ENCODE measurements around the gene COBLL1. TPM values are rescaled to one million over a fixed set of nuclear protein-coding genes. Genes with fewer than 3 reads are reported as not detected.

The COBLL1 gene
- total RNA-seq, 1 experiment from 2014 or later: 4.6 TPM

GRCh38 chr2:164803776-164804466 is 37.7 kb downstream of the COBLL1 start:
- in situ Hi-C loops (cut with HindIII; ENCODE audit: low pct_unique_long_range_greater_than_20kb, low sequenced_read_pairs): no loop called here
- no peak for DNase-seq (ENCODE audit: low read depth, low spot score)

DNA sequence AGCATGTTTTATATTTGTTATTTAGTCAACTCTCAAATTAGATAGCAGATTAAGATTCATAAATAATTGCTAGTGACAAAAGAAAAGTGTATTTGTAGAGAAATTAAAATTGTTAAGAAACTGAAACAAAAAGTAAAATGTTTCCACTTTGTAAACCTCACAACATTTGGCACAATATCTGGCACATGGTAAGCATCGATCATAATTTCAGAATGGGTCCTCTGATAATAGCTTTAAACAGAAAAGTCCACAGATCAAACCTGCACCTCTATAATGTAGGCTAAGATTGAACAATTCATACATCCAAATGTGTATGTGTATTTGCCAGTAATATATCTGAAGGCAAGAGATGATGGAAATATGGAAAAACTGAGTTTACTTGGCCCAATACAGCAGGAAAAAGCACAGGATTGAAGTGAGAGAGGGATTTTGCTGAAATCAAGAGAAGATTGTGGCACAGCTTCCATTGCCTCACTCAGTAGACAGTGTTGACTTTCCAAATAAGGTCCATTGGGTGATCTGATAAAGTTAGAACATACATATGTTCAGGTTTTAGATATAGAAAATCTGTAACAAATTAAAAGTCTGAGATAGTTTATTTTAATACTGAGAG is 39.4 kb downstream of the COBLL1 start:
- in situ Hi-C loops (cut with HindIII; ENCODE audit: low pct_unique_long_range_greater_than_20kb, low sequenced_read_pairs): no loop called here
- no peak for DNase-seq (ENCODE audit: low read depth, low spot score)

DNA sequence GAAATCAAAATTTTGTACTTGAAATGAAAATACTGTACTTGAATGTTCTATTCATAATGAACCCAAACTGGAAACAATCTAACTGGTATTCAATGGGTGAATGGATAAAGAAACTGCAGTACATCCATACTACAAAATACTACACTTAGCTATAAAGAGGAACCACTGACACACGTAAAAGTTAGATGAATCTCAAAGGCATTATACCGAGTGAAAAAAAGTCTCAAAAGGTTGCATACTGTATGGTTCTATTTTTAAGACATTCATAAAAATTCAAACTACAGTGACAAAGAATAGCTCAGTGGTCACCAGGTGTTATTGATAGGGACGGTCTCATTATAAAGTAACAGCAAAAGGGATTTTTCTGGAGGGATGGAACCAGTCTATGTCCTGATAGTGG is 41.1 kb downstream of the COBLL1 start:
- in situ Hi-C loops (cut with HindIII; ENCODE audit: low pct_unique_long_range_greater_than_20kb, low sequenced_read_pairs): no loop called here
- no peak for DNase-seq (ENCODE audit: low read depth, low spot score)

DNA sequence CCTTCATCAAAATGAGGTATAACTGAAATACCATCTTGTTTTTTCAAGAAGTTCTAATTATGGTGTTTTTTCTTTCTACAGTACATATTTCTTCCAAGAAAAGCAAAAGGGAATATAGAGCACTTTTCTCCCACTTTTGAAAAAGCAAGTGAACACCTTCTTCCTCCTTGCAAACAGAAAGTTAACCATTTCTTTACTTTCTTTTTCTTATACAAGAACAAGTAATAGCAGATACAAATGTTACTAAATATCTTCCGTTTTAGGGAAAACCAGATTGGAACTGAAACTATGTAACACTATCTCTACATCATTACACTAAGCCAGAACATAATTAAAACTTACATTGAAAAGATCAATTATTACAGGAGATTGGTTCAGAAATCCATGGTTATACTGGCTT is 44.0 kb downstream of the COBLL1 start:
- in situ Hi-C loops (cut with HindIII; ENCODE audit: low pct_unique_long_range_greater_than_20kb, low sequenced_read_pairs): no loop called here
- DNase-seq (ENCODE audit: low read depth, low spot score): no peak

- DNase-seq (ENCODE audit: low read depth, low spot score): no peak
- in situ Hi-C loops (cut with HindIII; ENCODE audit: low pct_unique_long_range_greater_than_20kb, low sequenced_read_pairs): no loop called here
Measured at GRCh38 chr2:164796999-164797398, 44.6 kb downstream of the COBLL1 start.

- no peak for DNase-seq (ENCODE audit: low read depth, low spot score)
- in situ Hi-C loops (cut with HindIII; ENCODE audit: low pct_unique_long_range_greater_than_20kb, low sequenced_read_pairs): no loop called here
Measured at GRCh38 chr2:164794432-164795231, 47.0 kb downstream of the COBLL1 start.

DNA sequence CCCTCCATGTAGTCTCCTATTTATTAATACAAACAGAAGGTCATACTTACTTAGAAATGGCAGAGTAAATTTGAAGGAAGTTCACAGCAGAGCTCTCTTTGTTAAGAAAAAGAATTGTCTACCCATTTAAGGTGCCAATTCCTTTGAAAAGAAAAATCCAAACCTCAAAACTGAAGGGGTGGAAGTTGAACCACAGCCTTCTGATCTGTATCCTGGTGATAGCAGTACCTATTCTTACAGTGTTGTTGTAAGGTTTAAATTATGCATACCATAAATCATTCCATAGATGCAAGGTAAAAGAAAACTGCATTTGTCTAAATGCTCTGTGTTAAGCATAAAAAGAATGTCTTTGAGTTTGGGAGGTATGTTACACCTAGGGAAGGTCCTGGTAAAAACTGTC is 47.6 kb downstream of the COBLL1 start:
- in situ Hi-C loops (cut with HindIII; ENCODE audit: low pct_unique_long_range_greater_than_20kb, low sequenced_read_pairs): no loop called here
- no peak for DNase-seq (ENCODE audit: low read depth, low spot score)

GRCh38 chr2:164793529-164793928 is 48.1 kb downstream of the COBLL1 start:
- no peak for DNase-seq (ENCODE audit: low read depth, low spot score)
- in situ Hi-C loops (cut with HindIII; ENCODE audit: low pct_unique_long_range_greater_than_20kb, low sequenced_read_pairs): no loop called here

DNA sequence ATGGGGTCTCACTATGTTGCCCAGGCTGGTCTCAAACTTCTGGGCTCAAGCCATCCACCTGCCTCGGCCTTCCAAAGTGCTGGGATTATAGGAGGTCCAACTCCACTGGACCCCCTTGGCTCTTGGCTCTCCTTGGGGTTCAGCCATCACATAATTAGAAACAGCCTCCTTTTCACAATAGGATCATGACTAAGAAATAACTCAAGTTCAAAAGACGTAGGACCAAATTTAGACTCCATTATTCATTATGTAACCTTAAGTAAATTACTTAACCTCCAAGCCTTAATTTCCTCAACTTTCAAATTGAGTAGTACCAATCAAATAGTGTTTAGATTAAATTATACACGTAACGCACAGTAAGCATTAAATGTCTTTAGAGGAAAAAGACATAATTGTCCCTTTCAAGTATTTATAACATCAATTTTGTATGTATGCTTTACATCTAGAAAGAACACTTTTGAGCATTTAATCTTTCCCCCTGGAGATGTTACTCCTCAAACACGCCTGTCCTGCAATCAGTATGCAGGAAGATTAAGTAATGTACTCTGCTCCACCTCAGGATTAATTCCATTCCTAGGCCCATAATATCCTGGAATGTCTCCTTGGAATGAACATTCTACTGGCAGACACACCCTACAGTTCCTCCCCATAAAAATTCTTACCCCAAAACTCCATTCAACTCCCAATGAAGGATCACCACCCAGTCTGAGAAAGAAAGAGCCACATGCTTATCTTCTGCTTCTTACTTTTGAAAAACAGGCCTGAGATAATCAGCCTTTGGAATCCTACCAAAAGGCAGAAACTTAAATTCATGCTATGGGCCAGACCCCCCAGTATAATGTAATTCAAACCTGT is 49.1 kb downstream of the COBLL1 start:
- DNase-seq (ENCODE audit: low read depth, low spot score): no peak
- in situ Hi-C loops (cut with HindIII; ENCODE audit: low pct_unique_long_range_greater_than_20kb, low sequenced_read_pairs): no loop called here

- in situ Hi-C loops (cut with HindIII; ENCODE audit: low pct_unique_long_range_greater_than_20kb, low sequenced_read_pairs): no loop called here
- no peak for DNase-seq (ENCODE audit: low read depth, low spot score)
Measured at GRCh38 chr2:164789968-164790367, 51.7 kb downstream of the COBLL1 start.

DNA sequence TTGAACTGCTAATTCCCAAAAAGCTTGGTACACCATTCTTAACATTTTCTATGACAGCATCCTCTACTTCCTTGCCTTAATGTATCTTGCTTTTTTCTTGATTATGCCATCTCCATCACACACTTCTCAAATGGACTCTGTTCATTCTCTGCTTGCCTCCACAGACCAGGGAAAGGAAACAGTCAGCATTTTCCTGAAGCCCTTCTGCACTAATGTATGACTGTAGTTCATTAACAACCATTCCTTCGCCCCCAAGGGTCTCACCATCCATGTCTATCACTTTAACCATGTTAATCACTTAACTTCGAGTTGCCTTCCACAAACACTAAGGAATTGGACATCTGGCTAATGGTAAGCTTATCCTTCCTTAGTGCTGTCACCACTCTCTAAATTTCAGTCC is 54.8 kb downstream of the COBLL1 start:
- in situ Hi-C loops (cut with HindIII; ENCODE audit: low pct_unique_long_range_greater_than_20kb, low sequenced_read_pairs): no loop called here
- no peak for DNase-seq (ENCODE audit: low read depth, low spot score)

GRCh38 chr2:164785457-164785856 is 56.2 kb downstream of the COBLL1 start:
- DNase-seq (ENCODE audit: low read depth, low spot score): no peak
- in situ Hi-C loops (cut with HindIII; ENCODE audit: low pct_unique_long_range_greater_than_20kb, low sequenced_read_pairs): no loop called here

GRCh38 chr2:164784376-164784775 is 57.2 kb downstream of the COBLL1 start:
- in situ Hi-C loops (cut with HindIII; ENCODE audit: low pct_unique_long_range_greater_than_20kb, low sequenced_read_pairs): no loop called here
- no peak for DNase-seq (ENCODE audit: low read depth, low spot score)

DNA sequence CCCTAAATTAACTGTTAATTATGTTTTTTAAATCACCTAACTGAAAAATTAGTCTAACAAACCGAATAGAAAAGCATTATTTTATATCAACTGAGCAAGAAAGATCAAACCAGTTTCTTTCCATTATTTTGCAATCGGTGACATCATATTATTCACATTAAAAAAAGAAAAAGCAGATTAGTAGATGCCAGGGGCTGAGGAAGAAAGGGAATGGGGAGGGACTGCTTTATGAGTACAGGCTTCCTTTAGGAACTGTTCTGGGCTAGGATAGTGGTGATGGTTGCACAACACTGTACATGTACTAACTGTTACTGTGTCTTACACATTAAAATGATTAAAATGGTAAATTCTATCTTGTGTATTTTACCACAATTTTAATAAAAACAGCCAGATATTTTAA is 59.3 kb downstream of the COBLL1 start:
- in situ Hi-C loops (cut with HindIII; ENCODE audit: low pct_unique_long_range_greater_than_20kb, low sequenced_read_pairs): no loop called here
- DNase-seq (ENCODE audit: low read depth, low spot score): no peak

DNA sequence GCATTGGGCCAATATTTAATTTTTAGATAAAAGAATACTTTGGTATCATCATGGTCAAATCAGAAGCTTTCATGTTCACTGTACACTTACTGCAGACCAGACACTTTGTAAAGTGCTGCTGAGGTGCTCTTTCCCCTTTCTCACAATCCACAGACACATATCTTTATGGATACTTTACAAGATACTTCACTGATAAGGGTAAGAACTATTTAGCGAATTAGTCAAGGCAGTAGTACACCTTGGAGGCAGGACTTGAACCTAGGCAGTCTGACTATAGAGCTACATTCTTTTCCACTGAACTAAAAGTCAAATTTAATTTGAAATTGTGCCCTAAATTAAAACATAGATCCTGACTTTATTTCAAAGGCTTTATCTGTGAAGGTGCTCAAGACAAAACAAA is 60.2 kb downstream of the COBLL1 start:
- DNase-seq (ENCODE audit: low read depth, low spot score): no peak

DNA sequence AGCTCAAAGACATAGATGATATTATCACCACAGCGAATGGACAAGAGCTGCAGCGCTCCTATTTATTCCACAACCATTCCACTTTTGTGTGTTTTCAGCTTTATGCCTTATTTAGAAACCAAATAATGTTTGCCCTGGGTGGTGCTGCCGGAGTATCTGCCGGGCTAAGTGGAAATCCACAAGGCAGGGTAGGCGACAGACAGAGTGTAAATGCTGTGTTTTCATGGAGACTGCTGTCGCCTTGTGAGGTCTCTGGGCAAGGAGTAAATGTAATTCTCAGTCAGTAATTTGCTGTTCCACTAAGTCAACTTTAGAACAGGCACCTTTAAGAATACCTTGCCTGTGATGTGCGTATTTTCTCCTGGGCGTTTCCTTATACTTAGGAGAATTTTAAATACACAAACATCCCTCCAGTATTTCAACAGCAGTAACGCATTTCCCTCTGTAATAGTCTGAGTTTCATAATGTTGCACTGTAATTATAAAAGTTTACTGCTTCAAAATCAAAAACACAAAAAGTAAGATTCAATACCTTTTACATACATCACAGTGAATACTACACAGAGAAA is 60.9 kb downstream of the COBLL1 start:
- no peak for DNase-seq (ENCODE audit: low read depth, low spot score)
- in situ Hi-C loops (cut with HindIII; ENCODE audit: low pct_unique_long_range_greater_than_20kb, low sequenced_read_pairs): no loop called here

More for the DNA sequence above, 60.2 kb downstream of the COBLL1 start:
- in situ Hi-C loops (cut with HindIII; ENCODE audit: low pct_unique_long_range_greater_than_20kb, low sequenced_read_pairs): no loop called here

- no peak for DNase-seq (ENCODE audit: low read depth, low spot score)
- in situ Hi-C loops (cut with HindIII; ENCODE audit: low pct_unique_long_range_greater_than_20kb, low sequenced_read_pairs): no loop called here
Measured at GRCh38 chr2:164779383-164780057, 62.1 kb downstream of the COBLL1 start.

Data from SK-MEL-5 (cell line).